BE2C (cell line): ENCODE results near the gene EPS15.
"Not testable (repeated sequence)": the region's sequence is repeated elsewhere in the genome, so short reads cannot be mapped to it uniquely, and the experiment has no call there.

Source experiments
- DNase-seq: peaks from one replicate; pipeline ENCODE4 v3.0.0-alpha.2; 2020
- H3K27me3 ChIP-seq: fragments of 250-450 bp; sonication (Bioruptor Pico); 2 replicates; pipeline ENCODE4 v1.5.1; 2020; ENCODE audit warnings: mild to moderate bottlenecking
- H3K36me3 ChIP-seq: fragments of 250-450 bp; sonication (Bioruptor Pico); 2 replicates; pipeline ENCODE4 v1.5.1; 2020; ENCODE audit warnings: mild to moderate bottlenecking
- H3K4me1 ChIP-seq: fragments of 250-450 bp; sonication (Bioruptor Pico); 2 replicates; pipeline ENCODE4 v1.5.1; 2020
- H3K4me3 ChIP-seq: 2 replicates; pipeline ENCODE4 v1.5.1; 2011; ENCODE audit warnings: low read depth, low read length
- H3K9me3 ChIP-seq: fragments of 250-450 bp; sonication (Bioruptor Pico); 2 replicates; pipeline ENCODE4 v1.5.1; 2020
- TF ChIP-seq, protein P1 (sequence below): IDR thresholded peaks from 2 replicates; pipeline ENCODE4 v1.5.1; 2012; ENCODE audit warnings: mild to moderate bottlenecking, low read depth, low read length

The EPS15 gene

DNA sequence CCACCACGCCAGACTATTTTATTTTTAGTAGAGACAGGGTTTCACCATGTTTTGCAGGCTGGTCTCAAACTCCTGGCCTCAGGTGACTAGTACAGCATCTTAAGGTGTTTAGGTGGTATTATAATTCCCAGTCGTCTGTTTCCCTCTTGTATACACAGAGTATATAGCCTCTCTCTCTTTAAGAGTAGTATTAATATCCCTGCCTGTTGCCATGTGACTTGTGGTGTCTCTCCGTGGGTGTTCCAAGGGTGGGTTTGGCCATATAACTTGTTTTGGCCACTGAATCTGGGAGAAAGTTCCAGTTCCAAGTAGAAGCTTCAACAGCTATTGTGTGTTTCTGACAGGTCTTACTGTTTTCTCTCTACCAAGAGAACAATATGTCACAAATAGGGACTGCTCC, 29.6 kb downstream of the EPS15 start:
- no peaks in the 10 kb centered on the region for H3K36me3 ChIP-seq

DNA sequence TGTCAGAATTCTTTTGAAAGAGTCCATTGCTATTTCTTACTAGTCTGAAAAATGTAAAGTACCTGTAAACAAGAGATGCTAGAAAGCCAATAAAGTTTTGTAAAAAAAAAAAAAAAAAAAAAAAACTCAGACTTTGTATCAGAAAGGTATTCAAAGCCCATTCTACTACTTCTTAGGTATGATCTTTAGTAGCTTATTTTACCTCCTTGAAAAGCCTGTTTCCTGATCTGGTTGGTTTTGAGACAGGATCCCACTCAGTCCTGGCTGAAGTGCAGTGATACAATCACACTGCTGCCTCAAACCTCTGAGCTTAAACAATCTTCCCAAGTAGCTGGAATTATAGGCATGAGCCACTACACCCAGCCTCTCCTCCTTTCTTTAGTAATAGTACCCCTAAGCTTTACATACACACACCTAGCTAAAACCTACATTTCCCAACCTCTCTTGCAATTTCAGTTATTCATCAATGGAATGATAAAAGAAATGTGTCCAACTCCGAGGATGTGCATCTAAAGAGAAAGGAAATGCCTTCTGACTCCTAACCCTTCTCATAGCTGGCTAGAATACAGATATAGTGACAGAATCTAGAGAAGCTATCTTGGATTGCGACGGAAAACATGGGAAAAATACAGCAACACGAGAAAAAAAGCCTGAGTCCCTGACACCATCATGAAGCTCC, 30.6 kb downstream of the EPS15 start:
- H3K9me3 ChIP-seq: no peaks in the 10 kb centered on the region
- H3K4me1 ChIP-seq: no peaks in the 10 kb centered on the region
- no peaks in the 10 kb centered on the region for H3K36me3 ChIP-seq
- no peak overlapping the region for H3K4me3 ChIP-seq
- TF ChIP-seq, protein P1, sequence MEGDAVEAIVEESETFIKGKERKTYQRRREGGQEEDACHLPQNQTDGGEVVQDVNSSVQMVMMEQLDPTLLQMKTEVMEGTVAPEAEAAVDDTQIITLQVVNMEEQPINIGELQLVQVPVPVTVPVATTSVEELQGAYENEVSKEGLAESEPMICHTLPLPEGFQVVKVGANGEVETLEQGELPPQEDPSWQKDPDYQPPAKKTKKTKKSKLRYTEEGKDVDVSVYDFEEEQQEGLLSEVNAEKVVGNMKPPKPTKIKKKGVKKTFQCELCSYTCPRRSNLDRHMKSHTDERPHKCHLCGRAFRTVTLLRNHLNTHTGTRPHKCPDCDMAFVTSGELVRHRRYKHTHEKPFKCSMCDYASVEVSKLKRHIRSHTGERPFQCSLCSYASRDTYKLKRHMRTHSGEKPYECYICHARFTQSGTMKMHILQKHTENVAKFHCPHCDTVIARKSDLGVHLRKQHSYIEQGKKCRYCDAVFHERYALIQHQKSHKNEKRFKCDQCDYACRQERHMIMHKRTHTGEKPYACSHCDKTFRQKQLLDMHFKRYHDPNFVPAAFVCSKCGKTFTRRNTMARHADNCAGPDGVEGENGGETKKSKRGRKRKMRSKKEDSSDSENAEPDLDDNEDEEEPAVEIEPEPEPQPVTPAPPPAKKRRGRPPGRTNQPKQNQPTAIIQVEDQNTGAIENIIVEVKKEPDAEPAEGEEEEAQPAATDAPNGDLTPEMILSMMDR: no peak
- H3K27me3 ChIP-seq: no peaks in the 10 kb centered on the region
- DNase-seq: no peak

More for the DNA sequence above, 29.6 kb downstream of the EPS15 start:
- DNase-seq: no peak
- TF ChIP-seq, protein P1: no peak
- H3K9me3 ChIP-seq: no peaks in the 10 kb centered on the region
- H3K4me3 ChIP-seq: no peak overlapping the region
- H3K27me3 ChIP-seq: no peaks in the 10 kb centered on the region
- no peaks in the 10 kb centered on the region for H3K4me1 ChIP-seq

DNA sequence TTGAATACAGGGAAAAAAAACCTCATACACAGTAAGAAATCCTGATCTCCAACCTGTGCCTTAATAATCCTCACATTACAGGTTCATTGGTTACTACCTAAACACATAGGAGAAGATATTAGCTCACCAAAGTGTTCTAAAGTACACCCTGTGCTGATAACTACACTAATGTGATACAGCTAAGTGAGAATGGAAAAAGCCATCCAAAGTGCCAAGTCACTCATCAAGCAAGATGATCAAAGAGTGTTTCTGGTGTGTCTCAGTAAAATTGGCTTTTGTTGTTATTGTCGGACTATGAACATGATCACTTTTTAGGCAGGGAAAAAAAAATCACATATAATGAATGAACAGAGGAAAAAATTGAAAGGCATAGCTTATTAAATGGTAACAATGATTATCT, 31.4 kb downstream of the EPS15 start:
- TF ChIP-seq, protein P1: no peak
- Histone ChIP-seq H3K4me3 (no peak overlapping the region), H3K9me3 (no peaks in the 10 kb centered on the region), H3K27me3 (no peaks in the 10 kb centered on the region), H3K4me1 (no peaks in the 10 kb centered on the region), H3K36me3 (no peaks in the 10 kb centered on the region)
- no peak for DNase-seq

DNA sequence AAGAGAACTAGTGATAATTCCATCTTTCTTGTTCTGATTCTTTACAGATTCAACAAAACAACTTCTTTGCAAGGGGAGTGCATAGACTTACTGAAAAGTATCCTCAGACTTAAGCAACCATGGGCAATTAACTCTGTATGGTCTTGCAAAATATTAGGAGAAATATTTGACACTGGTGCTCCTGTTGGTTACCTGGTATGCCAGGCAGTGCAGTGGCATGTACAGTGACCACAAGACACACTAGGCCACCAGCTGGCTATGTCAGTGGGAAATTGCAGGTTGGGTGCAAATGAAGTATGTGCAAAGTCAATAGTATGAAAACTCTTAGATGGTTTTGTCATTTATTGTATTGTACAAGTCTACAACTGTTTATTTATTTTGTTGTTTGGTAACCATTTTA, 34.5 kb downstream of the EPS15 start:
- Histone ChIP-seq H3K4me3 (no peak overlapping the region), H3K9me3 (no peaks in the 10 kb centered on the region), H3K27me3 (no peaks in the 10 kb centered on the region), H3K36me3 (no peaks in the 10 kb centered on the region), H3K4me1 (no peaks in the 10 kb centered on the region)
- TF ChIP-seq, protein P1: no peak
- no peak for DNase-seq

DNA sequence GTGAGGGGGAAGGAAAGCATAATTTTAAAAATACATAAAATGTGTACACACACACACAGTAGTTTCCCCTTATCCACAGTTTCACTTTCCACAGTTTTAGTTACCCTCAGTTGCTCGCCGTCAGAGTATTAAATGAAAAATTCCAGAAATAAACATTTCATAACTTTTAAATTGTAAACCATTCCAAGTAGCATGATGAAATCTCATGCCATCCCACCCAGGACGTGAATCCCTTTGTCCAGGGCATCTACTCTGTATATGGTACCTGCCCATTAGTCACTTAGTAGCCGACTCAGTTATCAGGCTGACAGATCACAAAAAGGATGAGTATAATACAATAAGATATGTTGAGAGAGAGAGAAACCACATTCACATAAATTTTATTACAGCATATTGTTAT, 36.2 kb downstream of the EPS15 start:
- TF ChIP-seq, protein P1: no peak
- Histone ChIP-seq H3K36me3 (no peaks in the 10 kb centered on the region), H3K4me1 (no peaks in the 10 kb centered on the region), H3K9me3 (no peaks in the 10 kb centered on the region), H3K27me3 (no peaks in the 10 kb centered on the region), H3K4me3 (no peak overlapping the region)
- no peak for DNase-seq

DNA sequence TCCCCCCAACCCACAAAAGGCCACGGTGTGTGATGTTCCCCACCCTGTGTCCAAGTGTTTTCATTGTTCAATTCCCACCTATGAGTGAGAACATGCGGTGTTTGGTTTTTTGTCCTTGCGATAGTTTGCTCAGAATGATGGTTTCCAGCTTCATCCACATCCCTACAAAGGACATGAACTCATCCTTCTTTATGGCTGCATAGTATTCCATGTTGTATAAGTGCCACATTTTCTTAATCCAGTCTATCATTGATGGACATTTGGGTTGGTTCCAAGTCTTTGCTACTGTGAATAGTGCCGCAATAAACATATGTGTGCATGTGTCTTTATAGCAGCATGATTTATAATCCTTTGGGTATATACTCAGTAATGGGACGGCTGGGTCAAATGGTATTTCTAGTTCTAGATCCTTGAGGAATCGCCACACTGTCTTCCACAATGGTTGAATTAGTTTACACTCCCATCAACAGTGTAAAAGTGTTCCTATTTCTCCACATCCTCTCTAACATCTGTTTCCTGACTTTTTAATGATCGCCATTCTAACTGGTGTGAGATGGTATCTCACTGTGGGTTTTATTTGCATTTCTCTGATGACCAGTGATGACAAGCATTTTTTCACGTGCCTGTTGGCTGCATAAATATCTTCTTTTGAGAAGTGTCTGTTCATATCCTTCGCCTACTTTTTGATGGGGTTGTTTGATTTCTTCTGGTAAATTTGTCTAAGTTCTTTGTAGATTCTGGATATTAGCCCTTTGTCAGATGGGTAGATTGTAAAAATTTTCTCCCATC, 44.0 kb downstream of the EPS15 start:
- not testable (repeated sequence) for H3K4me3 ChIP-seq, H3K9me3 ChIP-seq, H3K4me1 ChIP-seq, DNase-seq, H3K27me3 ChIP-seq, H3K36me3 ChIP-seq
